ENCODE results near the gene LRTM2. TPM values are rescaled to one million over a fixed set of nuclear protein-coding genes. Genes with fewer than 3 reads are reported as not detected.

LRTM2 gene
- total and polyA plus RNA-seq, 8 donors = not detected

DNA sequence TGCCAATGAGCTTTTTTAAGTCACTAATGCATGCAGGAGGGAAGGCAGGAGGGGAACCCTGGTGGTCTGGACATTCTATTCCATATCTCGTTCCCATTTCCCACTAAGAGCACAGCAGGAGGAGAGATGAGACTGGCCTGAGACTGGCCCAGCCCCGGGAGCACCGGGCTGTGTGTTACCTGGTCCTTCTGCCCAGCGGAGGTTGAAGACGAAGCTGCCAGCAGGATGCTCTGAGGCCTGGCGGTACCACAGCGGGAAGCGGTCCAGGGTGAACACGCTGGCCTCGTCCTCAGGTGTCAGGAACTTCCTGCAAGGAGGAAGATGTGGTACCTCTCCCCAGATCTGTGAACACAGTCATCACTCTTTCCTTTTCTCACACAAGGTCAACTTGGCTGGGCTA is 23.9 kb downstream of the LRTM2 start:
- FAIRE-seq = no peak
- Histone ChIP-seq H3K9me3 (no peaks in the 10 kb centered on the region), H3K4me1 (no peaks in the 10 kb centered on the region), H3K4me3 (no peak overlapping the region), H3K27ac (no peak overlapping the region), H3K27me3 (no peaks in the 10 kb centered on the region), H3K36me3 (no peaks in the 10 kb centered on the region)
- ATAC-seq = no peak
- 54 to 63% methylated on average over 10 of the region's 10 CpGs for WGBS, 2 donors
- TF ChIP-seq, protein P1, sequence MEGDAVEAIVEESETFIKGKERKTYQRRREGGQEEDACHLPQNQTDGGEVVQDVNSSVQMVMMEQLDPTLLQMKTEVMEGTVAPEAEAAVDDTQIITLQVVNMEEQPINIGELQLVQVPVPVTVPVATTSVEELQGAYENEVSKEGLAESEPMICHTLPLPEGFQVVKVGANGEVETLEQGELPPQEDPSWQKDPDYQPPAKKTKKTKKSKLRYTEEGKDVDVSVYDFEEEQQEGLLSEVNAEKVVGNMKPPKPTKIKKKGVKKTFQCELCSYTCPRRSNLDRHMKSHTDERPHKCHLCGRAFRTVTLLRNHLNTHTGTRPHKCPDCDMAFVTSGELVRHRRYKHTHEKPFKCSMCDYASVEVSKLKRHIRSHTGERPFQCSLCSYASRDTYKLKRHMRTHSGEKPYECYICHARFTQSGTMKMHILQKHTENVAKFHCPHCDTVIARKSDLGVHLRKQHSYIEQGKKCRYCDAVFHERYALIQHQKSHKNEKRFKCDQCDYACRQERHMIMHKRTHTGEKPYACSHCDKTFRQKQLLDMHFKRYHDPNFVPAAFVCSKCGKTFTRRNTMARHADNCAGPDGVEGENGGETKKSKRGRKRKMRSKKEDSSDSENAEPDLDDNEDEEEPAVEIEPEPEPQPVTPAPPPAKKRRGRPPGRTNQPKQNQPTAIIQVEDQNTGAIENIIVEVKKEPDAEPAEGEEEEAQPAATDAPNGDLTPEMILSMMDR (IDR thresholded peaks at IDR 0.05) = no peak
- intact Hi-C loops (cut with DNase I) = no loop called here
- DNase-seq = peak in 1 of 6 donors; percentile 36

- FAIRE-seq (no peak), DNase-seq (peak in 1 of 6 donors; percentile 29)
- H3K9me3 ChIP-seq = no peaks in the 10 kb centered on the region
Measured at GRCh38 chr12:1844661-1845409, 24.5 kb downstream of the LRTM2 start.

DNA sequence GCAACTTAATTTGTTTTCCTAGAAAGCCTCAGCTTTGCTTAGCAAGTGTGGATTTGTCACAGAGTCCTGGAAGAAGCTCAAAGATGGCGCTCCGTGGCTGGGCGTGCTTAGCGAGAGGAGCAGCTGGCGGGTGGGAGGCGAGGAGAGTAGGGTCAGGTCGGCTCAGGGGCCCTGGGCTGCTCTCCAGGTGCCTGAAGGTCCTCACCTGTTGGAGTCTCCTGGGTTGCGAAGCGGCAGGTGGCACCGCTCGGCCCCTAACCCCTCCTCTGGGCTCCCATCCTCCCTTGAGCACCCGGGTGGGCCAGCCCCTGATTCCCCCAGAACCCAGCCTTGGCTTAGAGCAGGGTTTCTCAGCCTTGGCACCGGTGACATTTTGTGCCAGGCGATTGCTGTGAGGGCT is 25.1 kb downstream of the LRTM2 start:
- WGBS, 2 donors = 71 to 74% methylated on average over 14 of the region's 14 CpGs
- intact Hi-C loops (cut with DNase I) = no loop called here
- H3K27ac ChIP-seq = no peak overlapping the region
- no peaks in the 10 kb centered on the region for H3K36me3 ChIP-seq
- DNase-seq (peak in 2 of 6 donors; percentile 35 to 48), ATAC-seq (no peak), FAIRE-seq (no peak)
- no peaks in the 10 kb centered on the region for H3K9me3 ChIP-seq
- no peak overlapping the region for H3K4me3 ChIP-seq
- no peaks in the 10 kb centered on the region for H3K27me3 ChIP-seq
- no peaks in the 10 kb centered on the region for H3K4me1 ChIP-seq
- TF ChIP-seq, protein P1 (IDR thresholded peaks at IDR 0.05) = no peak

More at GRCh38 chr12:1844661-1845409, 24.5 kb downstream of the LRTM2 start:
- no peak overlapping the region for H3K27ac ChIP-seq
- no peak for ATAC-seq
- TF ChIP-seq, protein P1 (IDR thresholded peaks at IDR 0.05) = no peak
- H3K36me3 ChIP-seq = no peaks in the 10 kb centered on the region
- H3K27me3 ChIP-seq = no peaks in the 10 kb centered on the region
- no peak overlapping the region for H3K4me3 ChIP-seq
- H3K4me1 ChIP-seq = no peaks in the 10 kb centered on the region
- 32% methylated on average over 11 to 12 of the region's 12 CpGs for WGBS, 2 donors
- intact Hi-C loops (cut with DNase I) = no loop called here

GRCh38 chr12:1845886-1846285 is 25.5 kb downstream of the LRTM2 start:
- DNase-seq (no peak), FAIRE-seq (no peak), ATAC-seq (no peak)
- WGBS, 2 donors = 77 to 86% methylated on average over 5 of the region's 5 CpGs
- intact Hi-C loops (cut with DNase I) = no loop called here
- TF ChIP-seq, protein P1 (IDR thresholded peaks at IDR 0.05) = no peak
- Histone ChIP-seq H3K4me3 (no peak overlapping the region), H3K4me1 (no peaks in the 10 kb centered on the region), H3K9me3 (no peaks in the 10 kb centered on the region), H3K27me3 (no peaks in the 10 kb centered on the region), H3K27ac (no peak overlapping the region), H3K36me3 (no peaks in the 10 kb centered on the region)
